GM23338 (cell line): ENCODE results near the gene FRMD4A. TPM values are rescaled to one million over a fixed set of nuclear protein-coding genes. Genes with fewer than 3 reads are reported as not detected.

Experiments used
- ATAC-seq: fragments of 200-7000 bp; cut with Tn5 transposase; 3 replicates; pipeline ENCODE4 v1.9.1; 2020
- DNase-seq: peaks from one replicate; pipeline ENCODE4 v3.0.0-alpha.2; 2015; ENCODE audit warnings: low spot score
- H2AFZ ChIP-seq: fragments of 200-600 bp; sonication (generic); 2 replicates; pipeline ENCODE4 v1.8.0; 2016; ENCODE audit warnings: antibody characterized with exemption, mild to moderate bottlenecking, moderate library complexity
- H3F3A ChIP-seq: fragments of 200-600 bp; sonication (generic); replicated peaks from 2 replicates; pipeline ENCODE4 v1.8.0; 2017; ENCODE audit warnings: antibody characterized with exemption, mixed run types, low read depth
- H3K27ac ChIP-seq: fragments of 200-600 bp; sonication (generic); 2 replicates; pipeline ENCODE4 v1.6.1; 2016; ENCODE audit warnings: low read depth
- H3K27me3 ChIP-seq: fragments of 200-600 bp; sonication (generic); 2 replicates; pipeline ENCODE4 v1.8.0; 2016; ENCODE audit warnings: mild to moderate bottlenecking, mixed run types, moderate library complexity; ENCODE audit not compliant: insufficient read depth
- H3K36me3 ChIP-seq: fragments of 200-600 bp; sonication (generic); 2 replicates; pipeline ENCODE4 v1.8.0; 2016; ENCODE audit warnings: mild to moderate bottlenecking; ENCODE audit not compliant: insufficient read depth
- H3K4me1 ChIP-seq: fragments of 200-600 bp; sonication (generic); 2 replicates; pipeline ENCODE4 v1.8.0; 2016; ENCODE audit warnings: mild to moderate bottlenecking, moderate library complexity; ENCODE audit not compliant: insufficient read depth
- H3K4me2 ChIP-seq: fragments of 200-600 bp; sonication (generic); 2 replicates; pipeline ENCODE4 v1.7.1; 2017; ENCODE audit warnings: mixed run types
- H3K4me3 ChIP-seq: fragments of 200-600 bp; sonication (generic); 2 replicates; pipeline ENCODE4 v1.6.1; 2016; ENCODE audit warnings: mixed run types
- H3K79me2 ChIP-seq: fragments of 200-600 bp; sonication (generic); replicated peaks from 2 replicates; pipeline ENCODE4 v1.8.0; 2017; ENCODE audit warnings: mild to moderate bottlenecking; ENCODE audit not compliant: insufficient read depth
- H3K9me2 ChIP-seq: fragments of 200-600 bp; sonication (generic); 2 replicates; pipeline ENCODE4 v1.8.0; 2017; ENCODE audit not compliant: insufficient read depth
- H4K20me1 ChIP-seq: fragments of 200-600 bp; sonication (generic); replicated peaks from 2 replicates; pipeline ENCODE4 v1.8.0; 2017; ENCODE audit warnings: mild to moderate bottlenecking; ENCODE audit not compliant: insufficient read depth
- H3K27ac Mint-ChIP-seq: 2 replicates; pipeline ENCODE4 v1.8.0; 2020; ENCODE audit warnings: inconsistent platforms, mild to moderate bottlenecking, moderate library complexity, mixed read lengths
- H3K27me3 Mint-ChIP-seq: 3 replicates; pipeline ENCODE4 v1.8.0; 2022; ENCODE audit warnings: low read depth, mild to moderate bottlenecking, moderate library complexity, mixed read lengths, inconsistent platforms; ENCODE audit not compliant: insufficient read depth, poor library complexity
- H3K36me3 Mint-ChIP-seq: 3 replicates; pipeline ENCODE4 v1.8.0; 2021; ENCODE audit warnings: low read depth, mild to moderate bottlenecking, inconsistent platforms, moderate library complexity, mixed read lengths
- H3K4me1 Mint-ChIP-seq: 3 replicates; pipeline ENCODE4 v1.8.0; 2020; ENCODE audit warnings: mild to moderate bottlenecking, inconsistent platforms, mixed read lengths
- H3K4me3 Mint-ChIP-seq: 3 replicates; pipeline ENCODE4 v1.8.0; 2021; ENCODE audit warnings: moderate library complexity, mild to moderate bottlenecking, inconsistent platforms, mixed read lengths
- H3K9me3 Mint-ChIP-seq: 3 replicates; pipeline ENCODE4 v1.8.0; 2020; ENCODE audit warnings: moderate library complexity, mild to moderate bottlenecking, inconsistent platforms, mixed read lengths
- CREB1 ChIP-seq: fragments of 250-450 bp; sonication (Bioruptor Pico); IDR thresholded peaks from 2 replicates; pipeline ENCODE4 v1.5.0; 2020; ENCODE audit warnings: low read depth, mild to moderate bottlenecking, moderate library complexity
- CTCF ChIP-seq, 2 experiments: fragments of 200-600 bp in 1 of 2; sonication (generic) in 1 of 2; conservative IDR thresholded peaks; 2 replicates each; pipeline versions ENCODE4 v1.5.1 to v1.6.1; 2016 to 2017; ENCODE audit warnings: antibody characterized with exemption in 2 of 2, low read depth in 2 of 2, mild to moderate bottlenecking in 2 of 2, moderate library complexity in 1 of 2
- ETS1 ChIP-seq: IDR thresholded peaks from 2 replicates; pipeline ENCODE4 v1.6.1; 2016; ENCODE audit warnings: antibody characterized with exemption
- EZH2 ChIP-seq: fragments of 200-600 bp; sonication (generic); IDR thresholded peaks from one replicate; pipeline ENCODE4 v1.8.0; 2017; ENCODE audit warnings: antibody characterized with exemption, mild to moderate bottlenecking, low read depth; ENCODE audit not compliant: unreplicated experiment
- EZH2phosphoT487 ChIP-seq: fragments of 200-600 bp; sonication (generic); IDR thresholded peaks from one replicate; pipeline ENCODE4 v1.8.1; 2018; ENCODE audit warnings: antibody characterized with exemption; ENCODE audit not compliant: unreplicated experiment
- NANOG ChIP-seq: IDR thresholded peaks from 2 replicates; pipeline ENCODE4 v1.6.1; 2016; ENCODE audit warnings: antibody characterized with exemption, borderline replicate concordance
- POLR2AphosphoS5 ChIP-seq: IDR thresholded peaks from 2 replicates; pipeline ENCODE4 v1.6.1; 2016; ENCODE audit warnings: antibody characterized with exemption, low read depth
- REST ChIP-seq: IDR thresholded peaks from one replicate; pipeline ENCODE4 v1.6.1; 2018; ENCODE audit warnings: antibody characterized with exemption; ENCODE audit not compliant: unreplicated experiment
- STAT1 ChIP-seq: IDR thresholded peaks from one replicate; pipeline ENCODE4 v1.6.1; 2016; ENCODE audit warnings: antibody characterized with exemption; ENCODE audit not compliant: unreplicated experiment
- polyA plus RNA-seq: library from polyadenylated mRNA; unstranded; fragments of >200 nt; fragmentation: Nextera tagmentation; extraction: Ambion mirVana; gene quantifications from 2 replicates; pipeline ENCODE4 v1.2.1, GENCODE V29; 2016
- total RNA-seq: library from RNA; depleted of rRNA; stranded (reverse); fragments of >200 nt; shearing (Covaris generic); gene quantifications from 2 replicates; pipeline ENCODE4 v1.2.3, GENCODE V29; 2014

FRMD4A gene
- total and polyA plus RNA-seq, 2 experiments from 2014 or later, result 14.0 to 20.1 TPM

- H3K4me1 Mint-ChIP-seq, result peaks cover 7% of the 10 kb centered on the region; the same call in 2 of the 3 replicates
- Histone ChIP-seq H4K20me1 (no peaks in the 10 kb centered on the region), H3F3A (no peaks in the 10 kb centered on the region), H3K79me2 (no peaks in the 10 kb centered on the region), H3K27ac (no peak overlapping the region), H3K9me2 (0 out of 2 replicates have a peak, but pooled peaks cover 3% of the 10 kb centered on the region), H2AFZ (no peak overlapping the region), H3K27me3 (no peaks in the 10 kb centered on the region), H3K4me2 (no peak overlapping the region), H3K4me3 (no peak overlapping the region), H3K36me3 (no peaks in the 10 kb centered on the region), H3K4me1 (no peaks in the 10 kb centered on the region; the same call in 1 of the 2 replicates)
- peaks cover 3% of the 10 kb centered on the region; the same call in 2 of the 3 replicates for H3K36me3 Mint-ChIP-seq
- no peak overlapping the region for H3K4me3 Mint-ChIP-seq
- no peak for ATAC-seq
- no peak for DNase-seq
- TF ChIP-seq CTCF (conservative IDR thresholded peaks at IDR 0.05; ENCODE audit: low read depth in 2 of 2), result no peak
- TF ChIP-seq REST, result no peak
- H3K9me3 Mint-ChIP-seq, result no peaks in the 10 kb centered on the region; the same call in 2 of the 3 replicates
- no peak overlapping the region for H3K27ac Mint-ChIP-seq
- H3K27me3 Mint-ChIP-seq, result peaks cover 3% of the 10 kb centered on the region
These were observed 611.9 kb downstream of the FRMD4A start for GRCh38 chr10:13718820-13719219.

- Histone ChIP-seq H3K79me2 (no peaks in the 10 kb centered on the region), H3K4me3 (no peak overlapping the region), H3K27me3 (no peaks in the 10 kb centered on the region), H3K9me2 (0 out of 2 replicates have a peak, but pooled peaks cover 3% of the 10 kb centered on the region), H3K4me2 (no peak overlapping the region), H2AFZ (no peak overlapping the region), H4K20me1 (no peaks in the 10 kb centered on the region), H3K27ac (no peak overlapping the region), H3F3A (no peaks in the 10 kb centered on the region), H3K36me3 (no peaks in the 10 kb centered on the region), H3K4me1 (no peaks in the 10 kb centered on the region; the same call in 1 of the 2 replicates)
- Mint-ChIP-seq H3K4me1 (peaks cover 10% of the 10 kb centered on the region; the same call in 2 of the 3 replicates), H3K27me3 (peaks cover 3% of the 10 kb centered on the region), H3K27ac (no peak overlapping the region), H3K9me3 (no peaks in the 10 kb centered on the region; the same call in 2 of the 3 replicates), H3K36me3 (peaks cover 3% of the 10 kb centered on the region; the same call in 2 of the 3 replicates), H3K4me3 (no peak overlapping the region)
- DNase-seq (no peak), ATAC-seq (peak; percentile 66)
- no peak for TF ChIP-seq ETS1
- TF ChIP-seq STAT1, result no peak
- TF ChIP-seq NANOG, result no peak
- no peak for TF ChIP-seq EZH2phosphoT487
- no peak for TF ChIP-seq EZH2
- no peak for TF ChIP-seq POLR2AphosphoS5
- no peak for TF ChIP-seq CREB1 (CRISPR knock-in tag)
These were observed 612.6 kb downstream of the FRMD4A start for GRCh38 chr10:13717936-13718772.
